MM.1S (cell line): ENCODE results near the gene FBLN2.

Experiments used
- DNase-seq: peaks from one replicate; pipeline ENCODE4 v3.0.0-alpha.2; 2015
- H2AFZ ChIP-seq: fragments of 300-600 bp; sonication (generic); 2 replicates; pipeline ENCODE4 v1.6.0; 2016; ENCODE audit warnings: antibody characterized with exemption, low read length
- H3F3A ChIP-seq: fragments of 300-600 bp; sonication (generic); 2 replicates; pipeline ENCODE4 v1.6.1; 2016; ENCODE audit warnings: mild to moderate bottlenecking, antibody characterized with exemption, low read length, moderate library complexity, mixed read lengths; ENCODE audit not compliant: insufficient read depth
- H3K27ac ChIP-seq: fragments of 300-600 bp; sonication (generic); 2 replicates; pipeline ENCODE4 v1.5.1; 2016; ENCODE audit warnings: mild to moderate bottlenecking, low read length
- H3K27me3 ChIP-seq: fragments of 300-600 bp; sonication (generic); replicated peaks from 2 replicates; pipeline ENCODE4 v1.6.0; 2016; ENCODE audit warnings: low read length; ENCODE audit not compliant: insufficient read depth
- H3K36me3 ChIP-seq: fragments of 300-600 bp; sonication (generic); replicated peaks from 2 replicates; pipeline ENCODE4 v1.6.1; 2016; ENCODE audit warnings: mild to moderate bottlenecking, low read length, mixed read lengths; ENCODE audit not compliant: insufficient read depth
- H3K4me1 ChIP-seq: fragments of 300-600 bp; sonication (generic); 2 replicates; pipeline ENCODE4 v1.6.1; 2016; ENCODE audit warnings: low read length, mixed read lengths
- H3K4me2 ChIP-seq: fragments of 300-600 bp; sonication (generic); 2 replicates; pipeline ENCODE4 v1.6.0; 2016; ENCODE audit warnings: low read depth, low read length
- H3K4me3 ChIP-seq: fragments of 300-600 bp; sonication (generic); 2 replicates; pipeline ENCODE4 v1.5.1; 2016; ENCODE audit warnings: low read length, mixed read lengths
- H3K79me2 ChIP-seq: fragments of 300-600 bp; sonication (generic); 2 replicates; pipeline ENCODE4 v1.6.1; 2016; ENCODE audit warnings: mixed run types, low read length, mixed read lengths
- H3K9ac ChIP-seq: fragments of 300-600 bp; sonication (generic); 2 replicates; pipeline ENCODE4 v1.6.1; 2016; ENCODE audit warnings: low read length, mixed read lengths
- H3K9me2 ChIP-seq: fragments of 300-600 bp; sonication (generic); replicated peaks from 2 replicates; pipeline ENCODE4 v1.6.1; 2016; ENCODE audit warnings: mild to moderate bottlenecking, low read length, mixed read lengths; ENCODE audit not compliant: insufficient read depth
- H3K9me3 ChIP-seq: fragments of 300-600 bp; sonication (generic); replicated peaks from 2 replicates; pipeline ENCODE4 v1.6.1; 2016; ENCODE audit warnings: mild to moderate bottlenecking, low read length, mixed read lengths; ENCODE audit not compliant: insufficient read depth
- H4K20me1 ChIP-seq: fragments of 300-600 bp; sonication (generic); 2 replicates; pipeline ENCODE4 v1.6.1; 2016; ENCODE audit warnings: mild to moderate bottlenecking, low read length, moderate library complexity, mixed read lengths; ENCODE audit not compliant: insufficient read depth
- EZH2 ChIP-seq: fragments of 300-600 bp; sonication (generic); optimal IDR thresholded peaks from 2 replicates; pipeline ENCODE3; 2017; ENCODE audit warnings: low read depth, mild to moderate bottlenecking, antibody characterized with exemption, low read length, mixed read lengths
- EZH2phosphoT487 ChIP-seq: fragments of 300-600 bp; sonication (generic); IDR thresholded peaks from 2 replicates; pipeline ENCODE4 v1.6.1; 2018; ENCODE audit warnings: antibody characterized with exemption, low read length
- TF ChIP-seq, protein P1 (sequence below): fragments of 300-600 bp; sonication (generic); IDR thresholded peaks from 2 replicates; pipeline ENCODE4 v1.5.1; 2016; ENCODE audit warnings: antibody characterized with exemption, low read length, mixed read lengths

FBLN2 gene

DNA sequence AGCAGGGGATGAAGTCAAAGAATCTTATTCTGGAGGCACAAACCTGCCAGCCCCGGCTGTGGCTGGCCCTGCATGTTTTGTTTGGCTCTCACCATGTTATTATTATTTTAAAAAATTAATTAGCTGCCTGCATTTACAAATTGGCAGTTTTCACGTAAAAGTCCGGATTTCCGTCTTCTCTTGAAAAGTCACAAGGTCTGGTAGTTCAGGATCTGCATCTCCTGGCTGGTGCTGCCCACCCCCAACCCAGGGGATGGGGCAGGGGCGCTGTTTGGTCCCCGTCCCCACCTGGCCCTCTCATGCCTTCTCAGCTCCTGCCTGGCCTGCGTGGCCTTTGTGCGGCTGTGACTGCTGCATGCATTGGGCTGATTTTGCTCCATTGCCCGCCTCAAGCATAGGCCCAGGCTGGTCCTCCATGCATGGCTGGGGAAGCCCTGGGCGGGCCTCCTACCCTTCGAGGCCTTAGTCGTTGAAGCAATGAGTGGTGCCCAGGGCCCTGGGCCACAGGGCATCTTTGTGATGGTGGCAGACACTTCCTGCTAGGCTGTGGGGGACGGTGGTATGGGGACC, 2.0 kb downstream of the FBLN2 start:
- H3K9ac ChIP-seq = no peak overlapping the region

DNA sequence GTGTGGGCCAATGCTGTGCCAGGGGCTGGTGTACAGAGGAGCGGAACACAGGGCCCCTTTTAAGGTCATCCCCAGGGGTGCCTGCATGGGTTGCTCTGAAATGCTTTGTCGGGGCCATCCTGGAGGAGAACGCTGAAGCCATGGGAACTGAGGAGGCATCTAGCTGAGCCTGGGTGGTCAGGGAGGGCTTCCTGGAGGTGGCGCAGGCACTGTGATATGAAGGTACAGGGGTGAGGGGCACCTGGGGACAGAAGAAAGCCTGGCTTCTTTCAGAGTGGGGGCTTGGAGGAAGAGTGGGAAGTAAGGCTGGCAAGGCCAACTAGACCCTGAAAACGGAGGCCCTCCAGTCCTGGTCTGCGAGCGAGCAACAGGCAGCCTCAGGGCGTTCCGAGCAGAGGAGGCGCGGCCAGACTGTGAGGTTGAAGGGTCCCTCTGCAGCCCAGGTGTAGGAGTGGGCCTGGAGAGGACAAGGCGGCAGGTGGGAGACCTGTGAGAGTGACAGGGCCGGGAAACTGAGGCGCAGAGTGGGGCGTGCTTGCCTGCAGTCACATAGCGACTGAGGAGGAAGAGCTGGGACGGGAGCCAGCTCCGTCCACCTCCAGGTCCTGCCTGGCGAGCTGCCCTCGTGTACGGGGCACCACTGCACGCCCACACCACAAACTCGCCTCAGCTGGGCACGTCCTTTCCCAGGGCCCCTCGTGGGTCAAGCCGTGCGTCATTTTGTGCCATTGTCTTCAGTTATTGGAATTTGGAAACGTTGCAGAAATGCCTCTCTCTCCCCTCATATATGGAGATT, 4.1 kb downstream of the FBLN2 start:
- no peak overlapping the region for H3K27ac ChIP-seq
- no peaks in the 10 kb centered on the region for H3F3A ChIP-seq
- no peaks in the 10 kb centered on the region for H3K4me1 ChIP-seq
- no peaks in the 10 kb centered on the region for H3K9me3 ChIP-seq
- H3K36me3 ChIP-seq = no peaks in the 10 kb centered on the region
- no peak for DNase-seq
- no peak for TF ChIP-seq EZH2
- TF ChIP-seq, protein P1, sequence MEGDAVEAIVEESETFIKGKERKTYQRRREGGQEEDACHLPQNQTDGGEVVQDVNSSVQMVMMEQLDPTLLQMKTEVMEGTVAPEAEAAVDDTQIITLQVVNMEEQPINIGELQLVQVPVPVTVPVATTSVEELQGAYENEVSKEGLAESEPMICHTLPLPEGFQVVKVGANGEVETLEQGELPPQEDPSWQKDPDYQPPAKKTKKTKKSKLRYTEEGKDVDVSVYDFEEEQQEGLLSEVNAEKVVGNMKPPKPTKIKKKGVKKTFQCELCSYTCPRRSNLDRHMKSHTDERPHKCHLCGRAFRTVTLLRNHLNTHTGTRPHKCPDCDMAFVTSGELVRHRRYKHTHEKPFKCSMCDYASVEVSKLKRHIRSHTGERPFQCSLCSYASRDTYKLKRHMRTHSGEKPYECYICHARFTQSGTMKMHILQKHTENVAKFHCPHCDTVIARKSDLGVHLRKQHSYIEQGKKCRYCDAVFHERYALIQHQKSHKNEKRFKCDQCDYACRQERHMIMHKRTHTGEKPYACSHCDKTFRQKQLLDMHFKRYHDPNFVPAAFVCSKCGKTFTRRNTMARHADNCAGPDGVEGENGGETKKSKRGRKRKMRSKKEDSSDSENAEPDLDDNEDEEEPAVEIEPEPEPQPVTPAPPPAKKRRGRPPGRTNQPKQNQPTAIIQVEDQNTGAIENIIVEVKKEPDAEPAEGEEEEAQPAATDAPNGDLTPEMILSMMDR = no peak
- no peak for TF ChIP-seq EZH2phosphoT487
- H2AFZ ChIP-seq = no peak overlapping the region
- no peaks in the 10 kb centered on the region for H3K79me2 ChIP-seq
- H3K4me2 ChIP-seq = no peak overlapping the region
- H3K9me2 ChIP-seq = no peaks in the 10 kb centered on the region
- no peaks in the 10 kb centered on the region for H4K20me1 ChIP-seq
- H3K27me3 ChIP-seq = peaks cover 87% of the 10 kb centered on the region
- no peak overlapping the region for H3K4me3 ChIP-seq
- H3K9ac ChIP-seq = no peak overlapping the region

More for the DNA sequence above, 2.0 kb downstream of the FBLN2 start:
- Histone ChIP-seq H4K20me1 (no peaks in the 10 kb centered on the region), H3K27me3 (peaks cover 87% of the 10 kb centered on the region), H3K79me2 (no peaks in the 10 kb centered on the region), H3K9me3 (no peaks in the 10 kb centered on the region), H3K36me3 (no peaks in the 10 kb centered on the region), H3K4me3 (no peak overlapping the region), H3K4me2 (no peak overlapping the region), H3K27ac (no peak overlapping the region), H2AFZ (no peak overlapping the region), H3K9me2 (no peaks in the 10 kb centered on the region), H3K4me1 (no peaks in the 10 kb centered on the region), H3F3A (no peaks in the 10 kb centered on the region)
- no peak for TF ChIP-seq EZH2phosphoT487
- TF ChIP-seq, protein P1 = no peak
- no peak for TF ChIP-seq EZH2
- DNase-seq = no peak

DNA sequence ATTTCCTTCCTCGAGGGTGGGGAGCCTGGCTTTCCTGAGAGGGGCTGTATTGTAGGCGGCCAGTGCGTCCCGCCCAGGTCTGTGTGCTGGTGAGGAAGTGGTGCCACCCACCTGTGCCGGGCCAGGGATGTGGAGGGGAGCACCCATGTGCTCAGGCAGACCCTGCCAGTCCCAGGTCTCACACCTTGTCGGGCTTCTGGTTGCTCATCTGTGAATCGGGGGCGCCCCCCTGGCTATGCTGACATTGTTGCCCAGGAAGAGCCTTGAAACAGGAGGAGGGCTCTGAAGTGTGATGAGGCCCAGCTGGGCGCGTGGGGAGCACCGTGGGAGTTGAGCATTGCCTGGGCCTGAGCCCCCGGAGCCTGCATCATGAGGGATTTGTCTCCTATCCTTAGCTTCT, 4.8 kb downstream of the FBLN2 start:
- no peak for DNase-seq
- no peaks in the 10 kb centered on the region for H3K79me2 ChIP-seq

More for the DNA sequence above, 4.8 kb downstream of the FBLN2 start:
- no peak overlapping the region for H3K27ac ChIP-seq
- H3K36me3 ChIP-seq = no peaks in the 10 kb centered on the region
- H3K9me2 ChIP-seq = no peaks in the 10 kb centered on the region
- TF ChIP-seq EZH2phosphoT487 = no peak
- no peak for TF ChIP-seq EZH2
- TF ChIP-seq, protein P1 = no peak
- H3K4me1 ChIP-seq = no peaks in the 10 kb centered on the region
- no peak overlapping the region for H3K4me2 ChIP-seq
- H3K4me3 ChIP-seq = no peak overlapping the region
- H4K20me1 ChIP-seq = no peaks in the 10 kb centered on the region
- H3K9me3 ChIP-seq = no peaks in the 10 kb centered on the region
- no peak overlapping the region for H2AFZ ChIP-seq
- no peaks in the 10 kb centered on the region for H3F3A ChIP-seq
- H3K9ac ChIP-seq = no peak overlapping the region
- H3K27me3 ChIP-seq = peaks cover 83% of the 10 kb centered on the region
